Measurements from ENCODE around the gene GID8.
A peak's percentile ranks its signal among the peaks of the same experiment; 100 is the strongest.

The GID8 gene

GRCh38 chr20:62969179-62969760 lies 31.3 kb downstream of the GID8 start:
- DNase-seq (ENCODE audit: low read depth, low spot score) = no peak

- DNase-seq (ENCODE audit: low read depth, low spot score) = no peak
Observed at GRCh38 chr20:62969939-62970306, 32.0 kb downstream of the GID8 start.

- DNase-seq (ENCODE audit: low read depth, low spot score) = no peak
Observed at GRCh38 chr20:62970307-62971210, 32.6 kb downstream of the GID8 start.

- no peak for DNase-seq (ENCODE audit: low read depth, low spot score)
Observed at GRCh38 chr20:62971211-62971949, 33.4 kb downstream of the GID8 start.

GRCh38 chr20:62971950-62972844 lies 34.2 kb downstream of the GID8 start:
- peak; percentile 91 for DNase-seq (ENCODE audit: low read depth, low spot score)

- DNase-seq (ENCODE audit: low read depth, low spot score) = no peak
Observed at GRCh38 chr20:62972845-62973745, 35.1 kb downstream of the GID8 start.

GRCh38 chr20:62975251-62975760 lies 37.4 kb downstream of the GID8 start:
- DNase-seq (ENCODE audit: low read depth, low spot score) = no peak

- DNase-seq (ENCODE audit: low read depth, low spot score) = no peak
Observed at GRCh38 chr20:62975812-62976508, 38.0 kb downstream of the GID8 start.

- no peak for DNase-seq (ENCODE audit: low read depth, low spot score)
Observed at GRCh38 chr20:62976886-62977285, 38.9 kb downstream of the GID8 start.

GRCh38 chr20:62977613-62978560 lies 39.9 kb downstream of the GID8 start:
- no peak for DNase-seq (ENCODE audit: low read depth, low spot score)

GRCh38 chr20:62978561-62978943 lies 40.6 kb downstream of the GID8 start:
- no peak for DNase-seq (ENCODE audit: low read depth, low spot score)

- DNase-seq (ENCODE audit: low read depth, low spot score) = no peak
Observed at GRCh38 chr20:62979310-62979709, 41.4 kb downstream of the GID8 start.

- no peak for DNase-seq (ENCODE audit: low read depth, low spot score)
Observed at GRCh38 chr20:62979876-62980373, 42.0 kb downstream of the GID8 start.

- no peak for DNase-seq (ENCODE audit: low read depth, low spot score)
Observed at GRCh38 chr20:62980380-62980960, 42.5 kb downstream of the GID8 start.

GRCh38 chr20:62980970-62981369 lies 43.0 kb downstream of the GID8 start:
- DNase-seq (ENCODE audit: low read depth, low spot score) = peak; percentile 58

GRCh38 chr20:62982124-62983075 lies 44.5 kb downstream of the GID8 start:
- DNase-seq (ENCODE audit: low read depth, low spot score) = no peak

- DNase-seq (ENCODE audit: low read depth, low spot score) = no peak
Observed at GRCh38 chr20:62983210-62983609, 45.3 kb downstream of the GID8 start.
